Stimulated activated CD8-positive, alpha-beta memory T cell treated with anti-CD3 and anti-CD28 coated beads, Interleukin-12 subunit alpha, Interleukin-12 subunit beta, amount 100 ng/mL, for 4 hours (primary cell): ENCODE measurements around the gene KRTAP9-4.
"Not testable (repeated sequence)": the region's sequence is repeated elsewhere in the genome, so short reads cannot be mapped to it uniquely, and the experiment has no call there.

Experiments used
- DNase-seq: peaks from one replicate; pipeline ENCODE4 v3.0.0-alpha.2; 2020; ENCODE audit warnings: low read depth

KRTAP9-4 gene

DNA sequence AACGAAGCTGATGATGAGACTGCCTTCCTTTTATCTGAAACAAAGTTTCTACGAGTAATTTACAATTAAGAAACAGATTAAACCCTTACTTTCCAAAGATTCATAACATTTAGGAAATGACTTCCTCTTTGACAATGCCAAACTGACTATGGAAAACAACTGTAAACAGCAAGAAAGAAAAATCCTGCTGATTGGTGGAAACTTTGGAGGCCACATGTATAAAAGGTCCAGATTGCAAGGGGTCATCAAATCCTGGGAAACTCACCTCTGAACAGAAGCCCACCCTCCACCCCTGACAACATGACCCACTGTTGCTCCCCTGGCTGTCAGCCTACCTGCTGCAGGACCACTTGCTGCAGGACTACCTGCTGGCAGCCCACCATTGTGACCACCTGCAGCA lies 15.6 kb downstream of the KRTAP9-4 start, which contains the start of gene KRTAP9-6:
Gene KRTAP9-6 (plus strand): TSS at position 301 of the 400 bp plus-strand sequence. CDS start 0 bp downstream, at position 301.
- DNase-seq, result no peak

DNA sequence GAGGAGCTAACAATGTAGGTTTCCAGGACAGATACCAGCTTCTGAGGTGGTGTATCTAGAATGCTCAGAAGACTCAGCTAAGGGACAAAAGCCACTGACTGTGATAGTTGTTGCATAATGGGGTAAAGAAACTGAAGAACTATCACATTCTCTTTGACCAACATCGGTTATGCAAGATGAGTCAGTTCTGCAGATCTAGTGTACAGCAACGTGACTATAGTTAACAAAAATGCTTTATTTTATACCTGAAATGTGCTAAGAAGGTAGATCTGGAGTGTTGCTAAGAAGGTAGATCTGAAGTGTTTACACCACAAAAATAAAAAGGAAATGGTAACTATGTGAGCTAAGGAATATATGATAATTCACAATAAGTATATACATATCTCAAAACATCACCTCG lies 18.2 kb downstream of the KRTAP9-4 start:
- no peak for DNase-seq

DNA sequence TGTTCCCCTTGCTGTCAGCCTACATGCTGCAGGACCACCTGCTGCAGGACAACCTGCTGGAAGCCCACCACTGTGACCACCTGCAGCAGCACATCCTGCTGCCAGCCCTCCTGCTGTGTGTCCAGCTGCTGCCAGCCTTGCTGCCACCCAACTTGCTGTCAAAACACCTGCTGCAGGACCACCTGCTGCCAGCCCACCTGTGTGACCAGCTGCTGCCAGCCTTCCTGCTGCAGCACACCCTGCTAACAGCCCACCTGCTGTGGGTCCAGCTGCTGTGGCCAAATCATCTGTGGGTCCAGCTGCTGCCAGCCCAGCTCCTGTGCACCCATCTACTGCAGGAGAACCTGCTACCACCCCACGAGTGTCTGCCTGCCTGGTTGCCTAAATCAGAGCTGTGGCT lies 21.8 kb downstream of the KRTAP9-4 start:
- DNase-seq, result not testable (repeated sequence)

DNA sequence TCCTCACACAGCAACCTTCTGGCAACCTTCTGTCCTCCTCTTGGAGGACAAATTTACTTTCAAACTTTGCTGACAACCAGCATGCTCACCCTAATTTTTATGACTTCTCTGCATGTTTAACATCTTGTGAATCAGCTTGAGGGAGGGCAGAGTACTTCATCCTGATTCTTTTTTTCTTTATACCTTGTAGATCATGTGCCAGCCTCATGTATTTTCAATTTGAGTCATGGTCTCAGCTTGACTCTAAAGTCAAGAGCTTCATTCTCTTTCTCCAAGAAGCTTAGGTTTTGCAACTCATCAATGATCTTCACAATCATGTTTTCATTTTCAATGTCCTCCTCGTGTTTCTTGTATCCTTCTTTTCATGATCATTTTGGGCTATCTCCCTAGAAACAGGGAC lies 22.4 kb downstream of the KRTAP9-4 start:
- no peak for DNase-seq

DNA sequence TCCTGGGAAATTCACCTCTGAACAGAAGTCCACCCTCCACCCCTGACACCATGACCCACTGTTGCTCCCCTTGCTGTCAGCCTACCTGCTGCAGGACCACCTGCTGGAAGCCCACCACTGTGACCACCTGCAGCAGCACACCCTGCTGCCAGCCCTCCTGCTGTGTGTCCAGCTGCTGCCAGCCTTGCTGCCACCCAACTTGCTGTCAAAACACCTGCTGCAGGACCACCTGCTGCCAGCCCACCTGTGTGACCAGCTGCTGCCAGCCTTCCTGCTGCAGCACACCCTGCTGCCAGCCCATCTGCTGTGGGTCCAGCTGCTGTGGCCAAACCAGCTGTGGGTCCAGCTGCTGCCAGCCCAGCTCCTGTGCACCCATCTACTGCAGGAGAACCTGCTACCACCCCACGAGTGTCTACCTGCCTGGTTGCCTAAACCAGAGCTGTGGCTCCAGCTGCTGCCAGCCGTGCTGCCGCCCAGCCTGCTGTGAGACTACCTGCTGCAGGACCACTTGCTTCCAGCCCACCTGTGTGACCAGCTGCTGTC lies 26.2 kb downstream of the KRTAP9-4 start, which contains the start of gene KRTAP9-7:
Gene KRTAP9-7 (plus strand): TSS at position 51 of the 543 bp plus-strand sequence. CDS start 0 bp downstream, at position 51.
- not testable (repeated sequence) for DNase-seq

DNA sequence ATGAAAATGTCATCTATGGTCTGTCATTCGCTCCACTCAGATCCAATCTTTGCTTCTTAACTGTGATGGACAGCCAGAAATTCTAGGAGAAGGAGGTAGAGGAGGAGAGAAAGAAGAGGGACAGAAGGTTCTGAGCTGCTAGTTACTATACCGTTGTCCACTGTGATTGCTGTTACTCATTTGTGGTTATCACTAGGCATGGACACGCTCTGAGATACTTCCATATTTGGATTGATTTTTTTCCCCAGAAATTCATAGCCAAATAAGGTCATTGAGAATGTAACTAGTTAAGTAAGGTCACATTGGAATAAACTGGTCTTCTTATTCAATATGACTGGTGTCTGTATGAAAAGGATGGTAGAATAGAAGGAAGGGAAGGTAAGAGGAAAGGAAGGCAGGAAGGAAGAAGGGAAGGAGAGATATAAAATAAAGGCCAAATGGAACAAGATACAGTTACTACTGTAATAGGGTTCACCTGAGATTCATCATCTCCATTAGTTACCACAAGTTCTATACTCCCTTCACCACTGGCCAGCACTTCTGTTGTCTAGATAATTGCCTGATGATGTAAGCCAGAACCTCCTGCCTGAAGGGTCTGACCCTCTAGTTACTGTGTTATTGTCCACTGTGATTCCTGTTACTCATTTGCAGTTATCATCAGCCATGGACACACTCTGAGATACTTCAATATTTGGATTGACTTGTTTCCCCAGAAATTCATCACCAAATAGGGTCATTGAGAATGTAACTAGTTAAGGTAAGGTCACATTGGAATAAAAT lies 28.9 kb downstream of the KRTAP9-4 start:
- no peak for DNase-seq

DNA sequence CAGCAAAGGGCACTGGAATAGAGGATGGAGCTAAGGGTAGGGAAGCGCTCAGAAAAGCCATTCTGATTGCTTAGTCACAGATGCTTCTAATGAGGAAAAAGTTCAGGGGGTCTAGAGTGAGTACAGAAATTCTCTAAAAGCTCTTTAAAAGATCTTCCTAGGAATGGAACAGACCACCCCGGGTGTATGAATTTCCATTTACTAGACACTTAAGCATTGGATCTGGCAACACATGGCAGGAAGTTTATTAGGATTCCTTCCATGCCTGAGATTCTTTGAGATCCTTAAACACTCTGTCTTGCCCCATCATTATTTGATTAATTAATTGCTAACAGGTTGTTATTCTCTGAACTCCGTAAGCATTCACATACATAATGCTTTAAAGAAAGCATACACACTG lies 34.6 kb downstream of the KRTAP9-4 start:
- no peak for DNase-seq

DNA sequence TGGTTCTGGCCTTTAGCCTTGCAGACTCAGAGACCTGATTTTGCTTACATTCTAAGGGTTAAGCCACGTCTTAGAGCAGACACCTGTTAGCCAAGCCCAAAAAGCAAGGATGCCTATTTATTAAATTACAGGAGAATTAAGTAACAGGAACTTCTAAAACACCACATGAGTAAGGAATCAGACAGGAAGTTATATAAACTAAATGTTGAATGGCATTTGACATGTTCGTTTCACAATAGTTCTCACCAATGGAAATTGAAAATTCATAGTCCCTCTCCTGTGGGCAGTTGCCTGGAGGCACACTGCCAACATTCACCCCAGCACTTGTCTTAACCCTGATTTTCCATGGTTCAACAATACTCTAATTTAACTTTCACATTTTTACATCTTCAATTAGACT lies 35.1 kb downstream of the KRTAP9-4 start:
- no peak for DNase-seq

DNA sequence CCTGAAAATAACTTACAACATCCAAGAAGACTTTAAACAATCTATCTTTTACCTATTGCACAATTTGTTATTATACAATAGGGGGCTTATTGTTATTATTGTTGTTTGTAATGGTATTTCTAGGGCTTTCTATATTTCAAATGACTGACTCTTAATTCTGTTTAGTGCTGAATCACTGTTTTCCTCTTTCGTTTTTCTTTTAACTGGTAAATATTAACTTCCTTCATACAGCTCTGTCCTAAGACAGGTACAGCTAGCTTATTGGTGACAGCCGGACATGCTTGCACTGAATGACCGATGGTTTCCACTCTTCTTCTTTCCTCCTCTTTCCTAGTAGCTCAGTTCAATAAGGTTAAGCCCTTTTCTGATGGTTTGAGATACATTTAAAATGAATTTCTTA lies 37.6 kb downstream of the KRTAP9-4 start:
- no peak for DNase-seq

DNA sequence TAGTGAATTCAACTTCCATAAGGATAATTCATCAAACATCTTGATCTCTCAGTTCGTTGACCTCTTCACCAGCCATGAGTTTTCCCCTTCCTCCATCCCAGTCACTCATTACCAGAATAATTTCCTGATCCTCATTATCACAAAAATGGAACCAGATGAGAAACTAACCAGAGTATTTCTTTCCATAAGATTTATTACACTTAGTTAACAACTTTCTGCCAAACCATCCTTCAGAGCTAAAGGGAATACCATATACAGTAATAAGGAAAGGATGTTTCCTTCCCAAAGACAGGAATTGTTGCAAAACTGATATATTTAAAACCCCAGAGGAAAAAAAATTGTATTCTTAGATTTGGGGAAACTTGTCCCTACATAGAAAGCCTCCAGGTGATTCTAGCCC lies 44.5 kb downstream of the KRTAP9-4 start:
- DNase-seq, result no peak

DNA sequence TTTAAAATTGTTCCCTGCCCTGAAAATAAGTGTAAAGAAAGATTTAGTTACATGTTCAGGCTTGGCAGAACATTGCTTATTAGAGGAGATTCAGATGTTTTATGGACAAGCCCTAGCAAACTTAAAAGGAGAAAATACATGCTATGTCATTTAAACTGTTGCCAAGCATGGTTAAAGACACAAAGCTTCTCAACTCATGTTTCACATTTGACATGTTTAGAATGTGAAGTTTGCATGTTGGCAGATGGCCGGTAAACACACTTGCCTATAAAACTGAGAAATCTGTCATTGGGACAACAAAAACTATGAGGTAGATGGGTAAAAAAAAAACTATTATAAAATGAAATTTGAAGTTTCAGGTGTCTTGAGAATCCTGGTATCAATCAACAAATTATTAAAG lies 47.4 kb downstream of the KRTAP9-4 start:
- DNase-seq, result no peak

DNA sequence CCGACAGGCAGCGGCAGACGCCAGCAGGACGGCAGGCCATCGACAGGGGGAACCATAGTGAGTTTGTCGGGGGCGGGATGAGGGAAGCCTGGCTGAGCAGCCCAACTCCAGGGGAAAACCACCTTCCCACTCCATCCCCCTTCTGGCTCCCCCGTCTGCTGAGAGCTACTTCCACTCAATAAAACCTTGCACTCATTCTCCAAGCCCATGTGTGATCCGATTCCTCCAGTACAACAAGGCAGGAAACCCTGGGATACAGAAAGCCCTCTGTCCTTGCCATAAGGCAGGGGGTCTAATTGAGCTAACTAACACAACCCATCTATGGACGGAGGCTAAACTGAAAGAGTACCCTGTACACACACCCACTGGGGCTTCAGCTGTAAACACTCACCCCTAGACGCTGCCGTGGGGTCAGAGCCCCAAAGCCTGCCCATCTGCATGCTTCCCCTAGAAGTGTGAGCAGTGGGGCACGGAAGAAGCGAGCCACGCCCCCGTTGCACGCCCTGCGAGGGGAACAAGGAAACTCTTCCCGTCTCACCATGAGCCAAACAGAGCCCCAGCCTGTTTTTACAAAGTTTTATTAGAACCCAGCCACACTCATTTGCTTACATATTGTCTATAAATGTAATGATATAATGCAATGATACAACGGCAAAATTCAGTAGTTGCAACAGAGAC lies 49.1 kb downstream of the KRTAP9-4 start:
- no peak for DNase-seq
